Caco-2 (cell line): Measurements from ENCODE around the gene AAMP. TPM values are rescaled to one million over a fixed set of nuclear protein-coding genes. Genes with fewer than 3 reads are reported as not detected.

ENCODE experiments used
- BruUV-seq: library from RNA; stranded (reverse); fragments of 400-500 nt; replicated peaks from 2 replicates; lab custom pipeline; 2021; lab: Mats Ljungman, UMichigan
- CTCF ChIA-PET: fragments of 300-600 bp; sonication (Branson Sonifier 250); formaldehyde crosslinking; loops from one replicate; lab custom pipeline; 2022; ENCODE audit warnings: antibody characterized with exemption; lab: Charles Lee
- POLR2A ChIA-PET: fragments of 300-600 bp; sonication (Branson Sonifier 250); formaldehyde crosslinking; loops from one replicate; lab custom pipeline; 2022; ENCODE audit warnings: antibody characterized with exemption; lab: Charles Lee
- DNase-seq, 2 experiments: peaks; one replicate each; pipeline versions ENCODE4 v3.0.0 to v3.0.0-alpha.2; 2020 to 2022
- H3K27me3 ChIP-seq: replicated peaks from 2 replicates; pipeline ENCODE4 v1.6.0; 2011; ENCODE audit warnings: low read length; ENCODE audit not compliant: control insufficient read depth, insufficient read depth
- H3K36me3 ChIP-seq: 2 replicates; pipeline ENCODE4 v1.5.1; 2011; ENCODE audit warnings: low read length; ENCODE audit not compliant: control insufficient read depth, insufficient read depth
- H3K4me1 ChIP-seq: fragments of 250-450 bp; sonication (Bioruptor Pico); 2 replicates; pipeline ENCODE4 v1.5.1; 2020; ENCODE audit warnings: mild to moderate bottlenecking
- H3K4me3 ChIP-seq: 2 replicates; pipeline ENCODE4 v1.5.1; 2011; ENCODE audit warnings: low read depth, mild to moderate bottlenecking, control low read depth, low read length
- H3K9me3 ChIP-seq: fragments of 250-450 bp; sonication (Bioruptor Pico); 2 replicates; pipeline ENCODE4 v1.5.1; 2020; ENCODE audit warnings: mild to moderate bottlenecking, moderate library complexity
- H3K27ac Mint-ChIP-seq: one replicate; pipeline ENCODE4 v1.8.0; 2022; ENCODE audit warnings: mixed read lengths; ENCODE audit not compliant: unreplicated experiment
- H3K27me3 Mint-ChIP-seq: one replicate; pipeline ENCODE4 v1.8.0; 2022; ENCODE audit warnings: mixed read lengths; ENCODE audit not compliant: insufficient read depth, unreplicated experiment
- H3K36me3 Mint-ChIP-seq: one replicate; pipeline ENCODE4 v1.8.0; 2022; ENCODE audit warnings: mild to moderate bottlenecking, mixed read lengths; ENCODE audit not compliant: insufficient read depth, unreplicated experiment
- H3K4me1 Mint-ChIP-seq: one replicate; pipeline ENCODE4 v1.8.0; 2022; ENCODE audit warnings: low read depth, mixed read lengths; ENCODE audit not compliant: unreplicated experiment
- H3K4me3 Mint-ChIP-seq: one replicate; pipeline ENCODE4 v1.8.0; 2022; ENCODE audit warnings: mild to moderate bottlenecking, moderate library complexity, mixed read lengths; ENCODE audit not compliant: unreplicated experiment
- H3K9me3 Mint-ChIP-seq: one replicate; pipeline ENCODE4 v1.8.0; 2022; ENCODE audit warnings: mixed read lengths; ENCODE audit not compliant: unreplicated experiment
- intact Hi-C: fragments of 100-400 bp; cut with micrococcal nuclease; formaldehyde crosslinking; loops from one replicate; pipeline ENCODE4 v1.10.0; 2022; ENCODE audit not compliant: unreplicated experiment
- microRNA-seq: library from miRNA; unstranded; fragments of <30 nt; microRNA quantifications from one replicate; pipeline ENCODE4 v1.2.0, GENCODE V29; 2022
- total RNA-seq: library from RNA; stranded (reverse); gene quantifications from 2 replicates; pipeline ENCODE4 v1.2.3, GENCODE V29; 2022
- TF ChIP-seq, protein P1 (sequence below), 2 experiments: fragments of 200-600 bp in 1 of 2; IDR thresholded peaks; 1 replicate in 1 of 2; 2 replicates in 1 of 2; pipeline versions ENCODE4 v1.5.1 to v1.8.0; 2011 to 2022; ENCODE audit warnings: antibody characterized with exemption in 1 of 2, control low read depth in 1 of 2, inconsistent platforms in 1 of 2, low read depth in 1 of 2, low read length in 1 of 2, mild to moderate bottlenecking in 1 of 2, moderate library complexity in 1 of 2; ENCODE audit not compliant: insufficient read depth in 1 of 2, severe bottlenecking in 1 of 2, unreplicated experiment in 1 of 2

AAMP gene
- total RNA-seq, 1 experiment from 2014 or later = 125 TPM

DNA sequence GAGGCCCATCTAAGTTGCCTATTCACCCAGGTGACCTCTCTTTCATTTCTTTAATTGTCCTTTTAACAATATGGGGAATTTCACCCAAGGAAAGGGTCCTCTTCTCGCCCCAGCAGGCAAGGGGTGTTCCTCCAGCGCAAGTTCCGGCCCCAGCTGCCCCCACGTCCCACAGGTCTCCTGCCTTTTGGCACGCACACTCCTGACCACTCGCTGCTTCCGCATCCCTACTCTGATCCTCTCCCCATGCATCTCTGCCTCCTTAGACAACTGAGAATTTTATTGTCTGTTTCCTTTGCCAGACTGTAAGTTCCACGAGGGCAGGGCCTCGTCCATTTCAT lies 53.6 kb downstream of the AAMP start:
- H3K27ac Mint-ChIP-seq = peak overlapping the region; percentile 92
- no peaks in the 10 kb centered on the region for H3K9me3 Mint-ChIP-seq
- CTCF ChIA-PET = interaction anchor here (0.6 to 0.9 kb wide), 3 partner anchors 14 to 404 kb away, joined by 4 to 6 read pairs (median 5); partner anchors contain the start of genes AAMP and PNKD
- peaks cover 25% of the 10 kb centered on the region for H3K4me1 ChIP-seq
- H3K27me3 ChIP-seq = no peaks in the 10 kb centered on the region
- H3K36me3 Mint-ChIP-seq = peaks cover 26% of the 10 kb centered on the region
- intact Hi-C loops = loop anchor here (1.0 kb wide), 1 partner anchor 30 kb away; no protein-coding TSS in a partner anchor
- peaks cover 26% of the 10 kb centered on the region for H3K4me1 Mint-ChIP-seq
- no peaks in the 10 kb centered on the region for H3K9me3 ChIP-seq
- BruUV-seq = TSS peak; percentile 73
- POLR2A ChIA-PET = interaction anchor here (0.5 to 1.2 kb wide), 6 partner anchors 14 to 144 kb away, joined by 3 to 6 read pairs (median 4); partner anchors contain the start of genes AAMP and PNKD
- TF ChIP-seq, protein P1, sequence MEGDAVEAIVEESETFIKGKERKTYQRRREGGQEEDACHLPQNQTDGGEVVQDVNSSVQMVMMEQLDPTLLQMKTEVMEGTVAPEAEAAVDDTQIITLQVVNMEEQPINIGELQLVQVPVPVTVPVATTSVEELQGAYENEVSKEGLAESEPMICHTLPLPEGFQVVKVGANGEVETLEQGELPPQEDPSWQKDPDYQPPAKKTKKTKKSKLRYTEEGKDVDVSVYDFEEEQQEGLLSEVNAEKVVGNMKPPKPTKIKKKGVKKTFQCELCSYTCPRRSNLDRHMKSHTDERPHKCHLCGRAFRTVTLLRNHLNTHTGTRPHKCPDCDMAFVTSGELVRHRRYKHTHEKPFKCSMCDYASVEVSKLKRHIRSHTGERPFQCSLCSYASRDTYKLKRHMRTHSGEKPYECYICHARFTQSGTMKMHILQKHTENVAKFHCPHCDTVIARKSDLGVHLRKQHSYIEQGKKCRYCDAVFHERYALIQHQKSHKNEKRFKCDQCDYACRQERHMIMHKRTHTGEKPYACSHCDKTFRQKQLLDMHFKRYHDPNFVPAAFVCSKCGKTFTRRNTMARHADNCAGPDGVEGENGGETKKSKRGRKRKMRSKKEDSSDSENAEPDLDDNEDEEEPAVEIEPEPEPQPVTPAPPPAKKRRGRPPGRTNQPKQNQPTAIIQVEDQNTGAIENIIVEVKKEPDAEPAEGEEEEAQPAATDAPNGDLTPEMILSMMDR (IDR thresholded peaks at IDR 0.05; ENCODE audit: insufficient read depth in 1 of 2, low read depth in 1 of 2, low read length in 1 of 2, severe bottlenecking in 1 of 2, unreplicated experiment in 1 of 2) = no peak
- peak overlapping the region; percentile 87 for H3K4me3 ChIP-seq
- DNase-seq = no peak
- H3K36me3 ChIP-seq = 0 out of 2 replicates have a peak, but pooled peaks cover 2% of the 10 kb centered on the region
- H3K27me3 Mint-ChIP-seq = no peaks in the 10 kb centered on the region
- H3K4me3 Mint-ChIP-seq = peak overlapping the region; percentile 93

Small RNAs within 50 kb of the gene (microRNA-seq; reads per million reads assigned to microRNA genes)
- gene MIR6513 = 3.9 reads per million, percentile 25 among the genes with 10 or more reads in this experiment

Other genes starting within 250 kb of the AAMP start
- gene RUFY4, start 200.9 kb downstream of the AAMP start, total RNA-seq = not detected in 2 replicates
- gene CXCR2, start 144.1 kb downstream of the AAMP start, total RNA-seq = not detected in 2 replicates
- gene CXCR1, start 103.2 kb downstream of the AAMP start, total RNA-seq = not detected in 2 replicates
- 284 and 290 TPM in 2 replicates for gene ARPC2, start 52.9 kb downstream of the AAMP start, total RNA-seq
- gene GPBAR1, start 9.1 kb downstream of the AAMP start, total RNA-seq = 0.29 and 0.44 TPM in 2 replicates
- 39.2 and 42.9 TPM in 2 replicates for gene PNKD, start 382 bp upstream of the AAMP start, total RNA-seq
- gene TMBIM1, start 22.4 kb upstream of the AAMP start, total RNA-seq = 168 and 175 TPM in 2 replicates
- gene CATIP, start 86.7 kb upstream of the AAMP start, total RNA-seq = 0.54 TPM in 1 of 2 replicates, not detected in the other
- gene SLC11A1, start 112.1 kb upstream of the AAMP start, total RNA-seq = 0.12 and 0.32 TPM in 2 replicates
- gene CTDSP1, start 129.7 kb upstream of the AAMP start, total RNA-seq = 103 and 104 TPM in 2 replicates
- gene VIL1, start 149.0 kb upstream of the AAMP start, total RNA-seq = 401 and 448 TPM in 2 replicates